Urinary bladder (tissue), 4 donors: ENCODE measurements around the gene KIFBP. TPM values are rescaled to one million over a fixed set of nuclear protein-coding genes. Genes with fewer than 3 reads are reported as not detected.

Experiments used
- DNase-seq: peaks from one replicate; pipeline ENCODE4 v3.0.0-alpha.2; 2015; ENCODE audit errors: extremely low spot score
- H3K27ac ChIP-seq: one replicate; pipeline ENCODE4 v1.5.1; 2013; ENCODE audit warnings: low read depth, mild to moderate bottlenecking, moderate library complexity
- H3K36me3 ChIP-seq: one replicate; pipeline ENCODE4 v1.6.1; 2013; ENCODE audit warnings: mild to moderate bottlenecking, moderate library complexity; ENCODE audit not compliant: insufficient read depth
- H3K4me1 ChIP-seq: one replicate; pipeline ENCODE4 v1.6.1; 2013; ENCODE audit warnings: mild to moderate bottlenecking, moderate library complexity; ENCODE audit not compliant: insufficient read depth
- H3K4me3 ChIP-seq: one replicate; pipeline ENCODE4 v1.5.1; 2013; ENCODE audit warnings: low read depth, low read length
- WGBS: extraction: QIAGEN DNeasy Blood & Tissue Kit; methylation state at CpG from one replicate; pipeline ENCODE4 v1.1.7; 2013; 5-methylcytosine and 5-hydroxymethylcytosine counted together
- polyA plus RNA-seq: library from polyadenylated mRNA; stranded (reverse); fragments of 200-250 nt; gene quantifications from one replicate; pipeline ENCODE4 v1.2.3, GENCODE V29; 2013
- total RNA-seq: library from RNA; depleted of rRNA; stranded (reverse); fragments of >200 nt; gene quantifications from one replicate; pipeline ENCODE4 v1.2.3, GENCODE V29; 2014
- donor health status: healthy with polysubstance abuse.
- donor health status: healthy.

Gene KIFBP
- total and polyA plus RNA-seq, 2 donors = 24.7 to 31.3 TPM

GRCh38 chr10:69064762-69065328 is 76.2 kb downstream of the KIFBP start:
- WGBS = 77% methylated on average over 6 of the region's 6 CpGs
- no peak for DNase-seq
- H3K36me3 ChIP-seq = no peaks in the 10 kb centered on the region
- H3K4me1 ChIP-seq = no peaks in the 10 kb centered on the region
- no peak overlapping the region for H3K4me3 ChIP-seq
- no peak overlapping the region for H3K27ac ChIP-seq

DNA sequence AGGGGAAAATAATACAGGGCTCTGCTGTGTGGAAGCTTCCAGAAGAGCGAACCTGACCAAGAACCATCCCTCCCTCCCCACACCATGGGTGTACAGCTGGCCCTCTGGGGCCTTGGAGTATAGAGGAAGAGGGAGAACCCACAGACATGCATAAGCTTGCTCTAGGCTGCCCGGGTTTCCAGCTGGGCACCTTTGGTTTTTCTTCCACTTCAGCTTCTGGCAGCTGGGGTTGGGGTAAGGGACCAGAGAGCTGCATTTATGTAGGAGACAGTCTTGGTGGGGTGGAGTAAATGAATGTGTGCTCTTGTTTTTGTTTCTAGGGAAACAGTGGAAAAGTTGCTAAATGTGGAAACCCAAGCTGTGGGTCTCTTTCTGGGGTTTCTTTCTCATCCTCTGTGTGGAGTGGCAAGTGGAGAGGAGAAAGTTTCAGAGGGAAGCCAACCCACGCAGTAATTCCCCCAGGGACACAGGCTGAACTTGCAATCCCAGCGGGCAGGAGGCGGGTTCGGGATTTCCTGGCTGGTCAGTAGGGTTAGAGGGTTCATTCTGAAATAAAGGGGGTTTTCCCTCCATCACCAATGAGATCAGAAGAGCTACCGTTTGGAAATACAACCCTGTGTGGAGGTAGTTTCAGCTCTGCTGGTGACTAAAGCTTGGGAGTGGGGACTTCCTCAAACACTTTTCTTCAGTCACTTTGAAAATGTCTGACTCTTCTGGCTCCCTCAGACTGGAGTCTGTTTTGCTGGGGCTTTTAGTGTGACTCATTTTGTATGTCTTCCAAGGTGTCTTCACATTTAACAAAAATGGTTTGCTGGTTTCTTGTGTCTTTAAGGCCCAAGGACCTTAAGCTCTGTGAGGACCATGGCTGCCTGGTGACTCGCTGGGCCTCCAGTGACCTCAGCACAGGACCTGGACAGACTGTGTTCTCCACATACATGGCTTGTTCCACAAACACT is 77.1 kb downstream of the KIFBP start:
- H3K27ac ChIP-seq = no peak overlapping the region
- H3K4me3 ChIP-seq = no peak overlapping the region
- DNase-seq = no peak
- H3K4me1 ChIP-seq = no peaks in the 10 kb centered on the region
- H3K36me3 ChIP-seq = no peaks in the 10 kb centered on the region
- WGBS = 67% methylated on average over 8 of the region's 8 CpGs

Other genes starting within 250 kb of the KIFBP start
- gene STOX1, start 161.3 kb upstream of the KIFBP start, total RNA-seq = 4.7 TPM
- 2.7 TPM for gene STOX1, start 161.3 kb upstream of the KIFBP start, polyA plus RNA-seq
- 63.4 TPM for gene DDX50, start 87.5 kb upstream of the KIFBP start, total RNA-seq
- 38.2 TPM for gene DDX50, start 87.5 kb upstream of the KIFBP start, polyA plus RNA-seq
- 37.5 TPM for gene DDX21, start 32.6 kb upstream of the KIFBP start, total RNA-seq
- gene DDX21, start 32.6 kb upstream of the KIFBP start, polyA plus RNA-seq = 30.6 TPM
- 67.7 TPM for gene SRGN, start 99.3 kb downstream of the KIFBP start, total RNA-seq
- gene SRGN, start 99.3 kb downstream of the KIFBP start, polyA plus RNA-seq = 205 TPM
- 55.6 TPM for gene VPS26A, start 135.4 kb downstream of the KIFBP start, total RNA-seq
- 33.7 TPM for gene VPS26A, start 135.4 kb downstream of the KIFBP start, polyA plus RNA-seq
- gene SUPV3L1, start 191.4 kb downstream of the KIFBP start, total RNA-seq = 25.9 TPM
- gene SUPV3L1, start 191.4 kb downstream of the KIFBP start, polyA plus RNA-seq = 21.3 TPM
- gene HKDC1, start 231.5 kb downstream of the KIFBP start, total RNA-seq = not detected
- gene HKDC1, start 231.5 kb downstream of the KIFBP start, polyA plus RNA-seq = 0.28 TPM